IPS-20b (cell line): ENCODE data around the gene FBXL4.
"Not testable (repeated sequence)": the region's sequence is repeated elsewhere in the genome, so short reads cannot be mapped to it uniquely, and the experiment has no call there.

ENCODE experiments used
- H3K27ac ChIP-seq: one replicate; pipeline ENCODE4 v1.5.1; 2013; ENCODE audit warnings: low read length
- H3K27me3 ChIP-seq: 2 replicates; pipeline ENCODE4 v1.6.1; 2013; ENCODE audit warnings: mild to moderate bottlenecking, low read length, inconsistent platforms; ENCODE audit not compliant: insufficient read depth
- H3K36me3 ChIP-seq: 2 replicates; pipeline ENCODE4 v1.6.1; 2013; ENCODE audit warnings: low read depth, mild to moderate bottlenecking, inconsistent platforms, low read length, moderate library complexity; ENCODE audit not compliant: insufficient read depth
- H3K4me1 ChIP-seq: 2 replicates; pipeline ENCODE4 v1.6.1; 2013; ENCODE audit warnings: mild to moderate bottlenecking, control low read depth, inconsistent platforms, low read length, moderate library complexity; ENCODE audit not compliant: insufficient read depth
- H3K4me3 ChIP-seq: 2 replicates; pipeline ENCODE4 v1.5.1; 2013; ENCODE audit warnings: mild to moderate bottlenecking, low read length, inconsistent platforms
- H3K9ac ChIP-seq: 2 replicates; pipeline ENCODE4 v1.6.1; 2013; ENCODE audit warnings: low read depth, mild to moderate bottlenecking, inconsistent platforms, low read length, moderate library complexity
- H3K9me3 ChIP-seq: 2 replicates; pipeline ENCODE4 v1.6.1; 2013; ENCODE audit warnings: mild to moderate bottlenecking, low read depth, low read length, inconsistent platforms; ENCODE audit not compliant: insufficient read depth

The FBXL4 gene

GRCh38 chr6:98920904-98921431, 26.8 kb downstream of the FBXL4 start:
- H3K9me3 ChIP-seq, result no peaks in the 10 kb centered on the region
- no peak overlapping the region for H3K4me3 ChIP-seq
- H3K4me1 ChIP-seq, result peaks cover 7% of the 10 kb centered on the region; the same call in 1 of the 2 replicates
- H3K9ac ChIP-seq, result no peak overlapping the region
- peaks cover 3% of the 10 kb centered on the region; the same call in 1 of the 2 replicates for H3K36me3 ChIP-seq
- H3K27ac ChIP-seq, result no peak overlapping the region
- no peaks in the 10 kb centered on the region for H3K27me3 ChIP-seq

GRCh38 chr6:98910946-98911345, 36.8 kb downstream of the FBXL4 start:
- not testable (repeated sequence) for H3K36me3 ChIP-seq, H3K9ac ChIP-seq, H3K27ac ChIP-seq, H3K4me1 ChIP-seq, H3K27me3 ChIP-seq, H3K4me3 ChIP-seq, H3K9me3 ChIP-seq

- H3K27me3 ChIP-seq, result no peaks in the 10 kb centered on the region
- H3K9me3 ChIP-seq, result peaks cover 4% of the 10 kb centered on the region; the same call in 1 of the 2 replicates
- H3K27ac ChIP-seq, result no peak overlapping the region
- no peaks in the 10 kb centered on the region for H3K4me1 ChIP-seq
- peaks cover 8% of the 10 kb centered on the region; the same call in 1 of the 2 replicates for H3K36me3 ChIP-seq
- no peak overlapping the region for H3K4me3 ChIP-seq
- H3K9ac ChIP-seq, result no peak overlapping the region
Observed at GRCh38 chr6:98909236-98909635, 38.5 kb downstream of the FBXL4 start.

GRCh38 chr6:98906342-98906741, 41.4 kb downstream of the FBXL4 start:
- H3K27ac ChIP-seq, H3K36me3 ChIP-seq, H3K4me3 ChIP-seq, H3K27me3 ChIP-seq, H3K9me3 ChIP-seq, H3K4me1 ChIP-seq, H3K9ac ChIP-seq: not testable (repeated sequence)

GRCh38 chr6:98905759-98906158, 42.0 kb downstream of the FBXL4 start:
- Histone ChIP-seq H3K27me3 (no peaks in the 10 kb centered on the region), H3K4me3 (no peak overlapping the region), H3K27ac (no peak overlapping the region), H3K36me3 (peaks cover 8% of the 10 kb centered on the region), H3K9ac (no peak overlapping the region), H3K4me1 (no peaks in the 10 kb centered on the region), H3K9me3 (peaks cover 3% of the 10 kb centered on the region; the same call in 1 of the 2 replicates)

GRCh38 chr6:98904096-98904495, 43.6 kb downstream of the FBXL4 start:
- Histone ChIP-seq H3K9ac (no peak overlapping the region), H3K27me3 (no peaks in the 10 kb centered on the region), H3K36me3 (peaks cover 9% of the 10 kb centered on the region), H3K4me3 (no peak overlapping the region), H3K9me3 (no peaks in the 10 kb centered on the region), H3K27ac (no peak overlapping the region), H3K4me1 (no peaks in the 10 kb centered on the region)

GRCh38 chr6:98900706-98901105, 47.0 kb downstream of the FBXL4 start:
- Histone ChIP-seq H3K9me3 (no peaks in the 10 kb centered on the region), H3K9ac (no peak overlapping the region), H3K4me3 (no peak overlapping the region), H3K27ac (no peak overlapping the region), H3K36me3 (peaks cover 15% of the 10 kb centered on the region), H3K4me1 (no peaks in the 10 kb centered on the region), H3K27me3 (no peaks in the 10 kb centered on the region)

- H3K9me3 ChIP-seq, result no peaks in the 10 kb centered on the region
- H3K27me3 ChIP-seq, result no peaks in the 10 kb centered on the region
- H3K36me3 ChIP-seq, result peaks cover 10% of the 10 kb centered on the region
- H3K9ac ChIP-seq, result no peak overlapping the region
- no peak overlapping the region for H3K27ac ChIP-seq
- H3K4me3 ChIP-seq, result no peak overlapping the region
- no peaks in the 10 kb centered on the region for H3K4me1 ChIP-seq
Observed at GRCh38 chr6:98894810-98895209, 52.9 kb downstream of the FBXL4 start.

GRCh38 chr6:98887650-98888049, 60.1 kb downstream of the FBXL4 start:
- Histone ChIP-seq H3K27me3 (no peaks in the 10 kb centered on the region), H3K4me3 (no peak overlapping the region), H3K27ac (no peak overlapping the region), H3K9me3 (no peaks in the 10 kb centered on the region), H3K4me1 (no peaks in the 10 kb centered on the region), H3K9ac (no peak overlapping the region), H3K36me3 (no peaks in the 10 kb centered on the region)

- Histone ChIP-seq H3K27ac (no peak overlapping the region), H3K4me3 (no peak overlapping the region), H3K4me1 (no peaks in the 10 kb centered on the region), H3K9ac (no peak overlapping the region), H3K9me3 (no peaks in the 10 kb centered on the region), H3K36me3 (no peaks in the 10 kb centered on the region), H3K27me3 (no peaks in the 10 kb centered on the region)
Observed at GRCh38 chr6:98885330-98885729, 62.4 kb downstream of the FBXL4 start.

- H3K9me3 ChIP-seq, result no peaks in the 10 kb centered on the region
- no peak overlapping the region for H3K4me3 ChIP-seq
- no peaks in the 10 kb centered on the region for H3K36me3 ChIP-seq
- H3K27ac ChIP-seq, result no peak overlapping the region
- H3K9ac ChIP-seq, result no peak overlapping the region
- H3K27me3 ChIP-seq, result no peaks in the 10 kb centered on the region
- H3K4me1 ChIP-seq, result no peaks in the 10 kb centered on the region
Observed at GRCh38 chr6:98880486-98880885, 67.3 kb downstream of the FBXL4 start.

GRCh38 chr6:98877250-98877649, 70.5 kb downstream of the FBXL4 start:
- Histone ChIP-seq H3K27me3 (no peaks in the 10 kb centered on the region), H3K9ac (no peak overlapping the region), H3K4me1 (no peaks in the 10 kb centered on the region)

More at GRCh38 chr6:98877250-98877649, 70.5 kb downstream of the FBXL4 start:
- H3K27ac ChIP-seq, result no peak overlapping the region
- H3K4me3 ChIP-seq, result no peak overlapping the region
- H3K36me3 ChIP-seq, result no peaks in the 10 kb centered on the region
- H3K9me3 ChIP-seq, result no peaks in the 10 kb centered on the region
